WI38 (cell line): ENCODE measurements around the gene KCNN3.

Source experiments
- H3K4me3 ChIP-seq: 2 replicates; pipeline ENCODE4 v1.5.1; 2011; ENCODE audit warnings: low read depth, mild to moderate bottlenecking, control low read depth, low read length
- TF ChIP-seq, protein P1 (sequence below): IDR thresholded peaks from 2 replicates; pipeline ENCODE4 v1.5.1; 2012; ENCODE audit warnings: low read depth, mild to moderate bottlenecking, control low read depth, low read length

Gene KCNN3

DNA sequence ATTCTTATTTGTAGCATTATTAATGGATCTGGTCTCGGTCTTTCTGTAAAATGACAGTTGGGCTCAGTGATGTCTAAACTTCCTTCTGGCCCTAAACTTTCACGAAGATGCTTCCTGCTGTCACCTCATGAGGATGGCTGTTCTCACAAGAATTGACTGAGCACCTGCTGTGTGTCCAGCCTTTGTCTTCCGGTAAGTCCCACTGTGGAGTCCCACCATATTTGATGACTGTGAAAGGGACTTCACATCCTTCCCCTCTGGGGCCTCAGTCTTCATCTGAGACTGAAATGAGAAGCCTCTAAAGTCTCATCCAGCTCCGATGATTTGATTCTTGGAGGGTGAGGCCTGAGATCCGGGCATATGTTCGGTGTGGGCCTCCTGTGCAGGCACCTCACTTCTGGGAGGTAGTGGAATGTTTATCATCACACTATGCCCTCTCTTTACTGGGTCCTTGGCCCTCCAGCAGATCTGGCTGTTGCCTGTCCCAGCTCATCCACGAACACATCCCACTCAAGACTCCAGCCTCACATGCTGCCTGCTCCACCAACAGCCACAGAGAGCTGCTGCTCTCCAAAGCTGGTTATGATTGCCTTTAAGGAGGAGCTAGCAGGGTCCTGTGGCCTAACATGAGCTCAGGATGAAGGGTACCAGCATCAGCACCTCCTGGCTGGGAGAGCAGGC, 95.8 kb downstream of the KCNN3 start:
- no peak overlapping the region for H3K4me3 ChIP-seq
- TF ChIP-seq, protein P1, sequence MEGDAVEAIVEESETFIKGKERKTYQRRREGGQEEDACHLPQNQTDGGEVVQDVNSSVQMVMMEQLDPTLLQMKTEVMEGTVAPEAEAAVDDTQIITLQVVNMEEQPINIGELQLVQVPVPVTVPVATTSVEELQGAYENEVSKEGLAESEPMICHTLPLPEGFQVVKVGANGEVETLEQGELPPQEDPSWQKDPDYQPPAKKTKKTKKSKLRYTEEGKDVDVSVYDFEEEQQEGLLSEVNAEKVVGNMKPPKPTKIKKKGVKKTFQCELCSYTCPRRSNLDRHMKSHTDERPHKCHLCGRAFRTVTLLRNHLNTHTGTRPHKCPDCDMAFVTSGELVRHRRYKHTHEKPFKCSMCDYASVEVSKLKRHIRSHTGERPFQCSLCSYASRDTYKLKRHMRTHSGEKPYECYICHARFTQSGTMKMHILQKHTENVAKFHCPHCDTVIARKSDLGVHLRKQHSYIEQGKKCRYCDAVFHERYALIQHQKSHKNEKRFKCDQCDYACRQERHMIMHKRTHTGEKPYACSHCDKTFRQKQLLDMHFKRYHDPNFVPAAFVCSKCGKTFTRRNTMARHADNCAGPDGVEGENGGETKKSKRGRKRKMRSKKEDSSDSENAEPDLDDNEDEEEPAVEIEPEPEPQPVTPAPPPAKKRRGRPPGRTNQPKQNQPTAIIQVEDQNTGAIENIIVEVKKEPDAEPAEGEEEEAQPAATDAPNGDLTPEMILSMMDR = no peak

DNA sequence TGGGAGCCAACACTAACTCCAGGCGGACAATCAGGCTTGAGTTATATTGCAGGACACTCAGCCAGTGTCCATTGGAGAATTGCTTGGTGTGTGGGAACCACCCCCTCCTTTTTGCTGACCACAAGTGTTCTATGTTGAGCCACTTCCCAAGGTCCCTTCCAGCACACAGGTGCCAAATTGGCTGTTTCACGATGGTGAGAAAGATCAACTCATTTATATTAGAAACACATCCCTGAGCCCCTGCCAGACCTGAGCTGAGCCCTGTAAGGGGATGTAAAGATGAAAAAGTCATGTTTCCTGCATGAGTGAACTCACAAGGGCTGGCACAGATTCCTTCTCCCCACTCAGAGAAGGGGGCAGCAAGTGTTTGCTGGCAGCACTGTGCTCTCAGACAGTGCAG, 96.5 kb downstream of the KCNN3 start:
- TF ChIP-seq, protein P1 = no peak
- no peak overlapping the region for H3K4me3 ChIP-seq

DNA sequence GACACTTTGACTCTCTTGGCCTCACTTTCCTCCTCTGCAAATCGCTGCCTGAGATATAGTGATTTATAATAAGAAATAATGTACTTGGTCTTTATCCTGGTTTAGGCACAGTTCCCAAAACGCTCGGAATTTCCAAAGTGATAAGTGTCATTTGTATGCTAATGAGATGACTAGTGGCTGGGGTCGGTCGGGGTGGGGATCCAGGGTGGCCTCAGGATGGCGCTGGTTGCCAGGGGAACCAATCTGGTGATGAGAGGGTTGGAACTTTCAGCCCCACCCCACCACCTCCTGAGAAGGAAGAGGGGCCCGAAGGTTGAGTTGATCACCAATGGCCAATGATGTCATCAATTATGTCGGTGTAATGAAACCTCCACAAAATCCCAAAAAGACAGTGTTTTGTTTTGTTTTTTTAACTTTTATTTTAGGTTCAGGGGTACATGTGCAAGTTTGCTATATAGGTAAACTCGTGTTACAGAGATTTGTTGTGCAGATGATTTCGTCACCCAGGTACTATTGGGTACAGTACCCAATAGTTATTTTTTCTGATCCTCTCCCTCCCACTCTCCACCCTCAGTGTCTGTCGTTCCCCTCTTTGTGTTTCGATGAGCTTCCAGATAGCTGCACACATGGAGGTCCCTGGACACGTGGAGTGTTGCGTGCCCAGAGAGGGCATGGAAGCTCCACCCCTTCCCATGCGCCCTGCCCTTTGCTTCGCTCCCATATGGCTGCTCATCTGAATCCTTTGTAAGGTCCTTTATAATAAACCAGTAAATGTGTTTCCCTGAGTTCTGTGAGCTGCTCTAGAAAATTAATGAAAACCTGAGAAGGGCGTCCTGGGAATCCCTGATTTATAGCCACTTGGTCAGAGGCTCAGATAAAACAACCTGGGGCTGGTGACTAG, 97.2 kb downstream of the KCNN3 start:
- no peak overlapping the region for H3K4me3 ChIP-seq
- TF ChIP-seq, protein P1 = no peak

DNA sequence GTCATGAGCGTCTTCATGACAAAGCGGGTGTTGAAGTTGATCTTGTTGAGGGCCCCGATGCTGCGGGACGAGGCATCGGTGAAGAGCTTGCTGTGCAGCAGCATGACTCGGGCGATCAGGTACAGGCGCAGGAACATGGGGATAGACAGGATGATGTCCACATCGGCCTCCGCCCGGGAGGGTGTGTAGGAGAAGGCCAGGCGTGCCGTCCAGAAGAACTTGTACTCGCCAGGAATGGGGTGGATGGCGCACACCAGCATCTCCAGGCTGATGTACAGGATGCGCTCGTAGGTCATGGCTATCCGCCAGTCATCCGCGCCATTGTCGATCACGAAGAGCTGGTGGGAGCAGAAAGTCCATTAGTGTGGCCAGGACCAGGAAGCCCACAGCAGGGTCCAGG, 98.0 kb downstream of the KCNN3 start:
- TF ChIP-seq, protein P1 = no peak
- H3K4me3 ChIP-seq = no peak overlapping the region

DNA sequence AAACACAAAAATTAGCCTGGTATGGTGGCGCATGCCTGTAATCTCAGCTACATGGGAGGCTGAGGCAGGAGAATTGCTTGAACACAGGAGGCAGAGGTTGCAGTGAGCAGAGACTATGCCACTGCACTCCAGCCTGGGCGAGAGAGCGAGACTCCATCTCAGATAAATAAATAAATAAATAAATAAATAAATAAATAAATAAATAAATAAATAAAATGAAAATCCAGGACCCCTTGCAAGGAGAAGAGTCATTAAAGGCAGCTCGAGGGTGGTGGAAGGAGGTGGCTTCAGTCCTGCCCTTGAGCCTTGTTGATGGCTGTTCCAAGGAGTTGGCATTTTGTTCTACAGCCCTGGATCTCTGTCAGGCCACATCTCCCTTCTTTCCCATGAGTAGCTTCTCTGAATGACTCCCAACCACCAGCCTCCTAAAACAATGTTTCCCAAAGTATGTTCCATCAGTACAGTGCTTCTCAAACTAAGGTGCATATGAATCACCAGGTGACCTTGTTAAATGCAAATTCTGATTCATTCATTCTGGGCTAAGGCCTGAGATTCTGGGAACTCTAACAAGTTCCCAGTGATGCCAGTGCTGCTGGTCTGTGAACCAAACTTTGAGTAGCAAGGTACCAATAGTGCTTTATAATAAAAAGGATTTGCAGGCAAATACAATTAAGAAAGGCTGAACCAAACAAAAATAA, 99.0 kb downstream of the KCNN3 start:
- no peak overlapping the region for H3K4me3 ChIP-seq
- TF ChIP-seq, protein P1 = no peak

DNA sequence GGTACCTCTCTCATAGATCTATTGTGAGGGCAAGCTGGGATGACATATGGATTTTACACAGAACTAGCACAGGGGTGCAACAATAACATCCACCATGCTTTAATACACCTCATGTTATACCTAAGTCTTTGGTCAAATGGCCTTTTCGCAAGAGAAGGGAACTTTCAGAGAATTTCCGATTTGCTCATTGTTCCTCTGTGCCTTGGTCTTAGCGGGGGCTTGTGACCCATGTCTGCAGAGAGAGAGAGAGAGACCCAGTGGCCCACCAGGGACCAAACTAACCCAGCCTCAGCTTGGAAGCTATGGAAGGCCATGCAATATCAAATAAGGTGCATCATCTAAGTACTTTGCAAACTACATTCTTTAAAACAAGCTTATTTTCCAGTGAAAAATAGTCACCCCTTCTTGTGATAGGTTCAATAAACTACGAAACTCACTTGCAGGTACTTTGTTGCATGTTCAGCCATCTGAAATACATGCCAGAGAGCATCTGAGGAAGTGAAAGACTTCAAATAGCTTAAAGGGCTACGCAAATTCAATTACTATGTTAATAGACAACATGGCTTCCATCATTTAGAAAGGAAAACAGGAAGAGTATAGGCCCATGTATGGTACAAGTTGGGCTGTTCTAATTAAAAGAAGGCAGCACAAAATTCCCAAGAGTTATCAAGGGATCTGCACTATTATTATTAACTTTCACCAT, 100.7 kb downstream of the KCNN3 start:
- no peak overlapping the region for H3K4me3 ChIP-seq
- TF ChIP-seq, protein P1 = no peak
